GM19099 (cell line): ENCODE measurements around the gene TMEM236.

ENCODE experiments used
- POLR2A ChIP-seq: IDR thresholded peaks from 3 replicates; pipeline ENCODE4 v1.6.1; 2011; ENCODE audit warnings: low read depth; ENCODE audit not compliant: insufficient read length; ENCODE audit errors: extremely low read depth

TMEM236 gene

GRCh38 chr10:17821893-17822292 is 69.9 kb downstream of the TMEM236 start:
- no peak for TF ChIP-seq POLR2A

GRCh38 chr10:17831341-17831740 is 79.3 kb downstream of the TMEM236 start:
- no peak for TF ChIP-seq POLR2A

- no peak for TF ChIP-seq POLR2A
Observed at GRCh38 chr10:17831896-17832295, 79.9 kb downstream of the TMEM236 start.

- TF ChIP-seq POLR2A = no peak
Observed at GRCh38 chr10:17833656-17834055, 81.7 kb downstream of the TMEM236 start.

- no peak for TF ChIP-seq POLR2A
Observed at GRCh38 chr10:17835688-17836087, 83.7 kb downstream of the TMEM236 start.

GRCh38 chr10:17836942-17837341 is 84.9 kb downstream of the TMEM236 start:
- TF ChIP-seq POLR2A = no peak

- TF ChIP-seq POLR2A = no peak
Observed at GRCh38 chr10:17838080-17838648, 86.2 kb downstream of the TMEM236 start.

- no peak for TF ChIP-seq POLR2A
Observed at GRCh38 chr10:17841050-17841449, 89.0 kb downstream of the TMEM236 start.

- no peak for TF ChIP-seq POLR2A
Observed at GRCh38 chr10:17842641-17843040, 90.6 kb downstream of the TMEM236 start.

GRCh38 chr10:17847585-17848296 is 95.7 kb downstream of the TMEM236 start:
- no peak for TF ChIP-seq POLR2A

GRCh38 chr10:17848646-17849045 is 96.6 kb downstream of the TMEM236 start:
- TF ChIP-seq POLR2A = no peak
